Dermis microvascular lymphatic vessel endothelial cell (primary cell): ENCODE data around the gene ASIC1. TPM values are rescaled to one million over a fixed set of nuclear protein-coding genes. Genes with fewer than 3 reads are reported as not detected.
A peak's percentile ranks its signal among the peaks of the same experiment; 100 is the strongest.
"Not testable (repeated sequence)": the region's sequence is repeated elsewhere in the genome, so short reads cannot be mapped to it uniquely, and the experiment has no call there.

Experiments
- DNase-seq, 2 donors: peaks; one replicate each; pipeline versions ENCODE4 v3.0.0 to v3.0.0-alpha.2; 2010; ENCODE audit warnings: low read depth in 2 of 2
- total RNA-seq: library from RNA; depleted of rRNA; stranded (reverse); fragments of >200 nt; gene quantifications from 2 replicates; pipeline ENCODE4 v1.2.1, GENCODE V29; 2014

Gene ASIC1
- total RNA-seq, 1 donor from 2014 or later, result under 0.01 TPM

GRCh38 chr12:50084409-50084774, 27.0 kb downstream of the ASIC1 start:
- not testable (repeated sequence) for DNase-seq

- peak; percentile 83 to 93 for DNase-seq
Observed at GRCh38 chr12:50084775-50085614, 27.6 kb downstream of the ASIC1 start, which contains the start of gene SMARCD1. SMARCD1 (plus strand) TSS chr12:50085342; CDS start chr12:50085370, 28 bp downstream.

GRCh38 chr12:50085615-50086072, 28.2 kb downstream of the ASIC1 start:
- no peak for DNase-seq

- DNase-seq, result no peak
Observed at GRCh38 chr12:50086148-50086547, 28.8 kb downstream of the ASIC1 start.

- DNase-seq, result no peak
Observed at GRCh38 chr12:50087151-50087550, 29.8 kb downstream of the ASIC1 start.

- peak; percentile 80 to 94 for DNase-seq
Observed at GRCh38 chr12:50087995-50088394, 30.6 kb downstream of the ASIC1 start.

- DNase-seq, result peak; percentile 36 to 71
Observed at GRCh38 chr12:50088577-50089335, 31.4 kb downstream of the ASIC1 start.

GRCh38 chr12:50089730-50090129, 32.3 kb downstream of the ASIC1 start:
- DNase-seq, result no peak

- DNase-seq, result no peak
Observed at GRCh38 chr12:50090391-50090790, 33.0 kb downstream of the ASIC1 start.

GRCh38 chr12:50097952-50098351, 40.6 kb downstream of the ASIC1 start:
- no peak for DNase-seq

GRCh38 chr12:50099302-50100008, 42.1 kb downstream of the ASIC1 start:
- DNase-seq, result no peak

GRCh38 chr12:50100561-50100960, 43.2 kb downstream of the ASIC1 start:
- DNase-seq, result no peak

- no peak for DNase-seq
Observed at GRCh38 chr12:50101663-50102062, 44.3 kb downstream of the ASIC1 start.

- no peak for DNase-seq
Observed at GRCh38 chr12:50102131-50102531, 44.7 kb downstream of the ASIC1 start.

GRCh38 chr12:50102646-50103309, 45.4 kb downstream of the ASIC1 start:
- DNase-seq, result no peak

- no peak for DNase-seq
Observed at GRCh38 chr12:50103351-50103750, 46.0 kb downstream of the ASIC1 start.

- DNase-seq, result no peak
Observed at GRCh38 chr12:50103767-50104321, 46.4 kb downstream of the ASIC1 start, which contains the start of gene GPD1. GPD1 (plus strand) TSS chr12:50104008; CDS start chr12:50104051, 43 bp downstream.

- no peak for DNase-seq
Observed at GRCh38 chr12:50104417-50105366, 47.3 kb downstream of the ASIC1 start.

GRCh38 chr12:50105913-50106450, 48.6 kb downstream of the ASIC1 start:
- DNase-seq, result no peak
